K562 (cell line): ENCODE measurements around the gene XPA. TPM values are rescaled to one million over a fixed set of nuclear protein-coding genes. Genes with fewer than 3 reads are reported as not detected.
A peak's percentile ranks its signal among the peaks of the same experiment; 100 is the strongest.

ENCODE experiments used
- ATAC-seq: fragments of 200-7000 bp; cut with Tn5 transposase; 3 replicates; pipeline ENCODE4 v1.9.1; 2020; ENCODE audit warnings: moderate library complexity
- BruUV-seq: library from RNA; stranded (reverse); fragments of 400-500 nt; replicated peaks from 2 replicates; lab custom pipeline; 2021; lab: Mats Ljungman, UMichigan
- CTCF ChIA-PET: fragments of 300-600 bp; formaldehyde crosslinking; extraction: SDS; loops from one replicate; lab custom pipeline; 2021; ENCODE audit warnings: low intra/inter-chr PET ratio; lab: Yijun Ruan, JAX
- POLR2A ChIA-PET: fragments of 300-600, 350-650 bp; sonication (Branson Sonifier 250); formaldehyde crosslinking; extraction: SDS; loops from one replicate; lab custom pipeline; 2021; ENCODE audit warnings: antibody characterized with exemption, inconsistent platforms; lab: Yijun Ruan, JAX
- DNase-seq, 4 experiments: peaks; one replicate each; pipeline versions ENCODE4 v3.0.0 to v3.0.0-alpha.2; 2011 to 2018; ENCODE audit warnings: low spot score in 3 of 4, mixed read lengths in 3 of 4; ENCODE audit errors: extremely low read depth in 1 of 4
- FAIRE-seq: peaks from 2 replicates; lab custom pipeline; 2011; peaks lifted over from hg19 to GRCh38; lab: Jason Lieb, UNC
- H2AFZ ChIP-seq: 2 replicates; pipeline ENCODE4 v1.6.0; 2011; ENCODE audit warnings: low read depth, low read length, control low read depth, inconsistent platforms
- H3K27ac ChIP-seq: fragments of 200-600 bp; 3 replicates; pipeline ENCODE4 v1.8.0; 2011; ENCODE audit warnings: low read depth, mild to moderate bottlenecking, control low read depth, inconsistent platforms, low read length, moderate library complexity, mixed read lengths; ENCODE audit errors: extremely low read depth
- H3K27me3 ChIP-seq, 2 experiments: fragments of 300-600 bp in 1 of 2; 2 replicates in 1 of 2; 3 replicates in 1 of 2; pipeline versions ENCODE4 v1.6.0 to v1.8.0; 2011; ENCODE audit warnings: inconsistent platforms in 2 of 2, low read length in 2 of 2, mild to moderate bottlenecking in 1 of 2, mixed read lengths in 1 of 2, moderate library complexity in 1 of 2; ENCODE audit not compliant: control insufficient read depth in 2 of 2, insufficient read depth in 2 of 2
- H3K36me3 ChIP-seq: fragments of 300-600 bp; 3 replicates; pipeline ENCODE4 v1.8.0; 2011; ENCODE audit warnings: mild to moderate bottlenecking, low read length, inconsistent platforms; ENCODE audit not compliant: control insufficient read depth, insufficient read depth
- H3K4me1 ChIP-seq, 2 experiments: fragments of 200-600 bp in 1 of 2; replicated peaks in 1 of 2; 2 replicates in 1 of 2; 3 replicates in 1 of 2; pipeline versions ENCODE4 v1.5.1 to v1.8.0; 2011; ENCODE audit warnings: inconsistent platforms in 2 of 2, low read length in 2 of 2, mild to moderate bottlenecking in 1 of 2, mixed read lengths in 1 of 2, moderate library complexity in 1 of 2; ENCODE audit not compliant: control insufficient read depth in 2 of 2, insufficient read depth in 2 of 2
- H3K4me2 ChIP-seq: 2 replicates; pipeline ENCODE4 v1.6.1; 2011; ENCODE audit warnings: low read length, control low read depth, inconsistent platforms, mixed read lengths; ENCODE audit not compliant: insufficient read depth
- H3K4me3 ChIP-seq: fragments of 200-600 bp; sonication (generic), shearing (Covaris generic); 2 replicates; pipeline ENCODE4 v1.5.1; 2016; ENCODE audit warnings: control low read depth, inconsistent platforms
- H3K79me2 ChIP-seq: fragments of 200-600 bp; 3 replicates; pipeline ENCODE4 v1.8.0; 2011; ENCODE audit warnings: low read length, inconsistent platforms; ENCODE audit not compliant: control insufficient read depth, insufficient read depth
- H3K9ac ChIP-seq, 2 experiments: 2 replicates each; pipeline versions ENCODE4 v1.6.0 to v1.6.1; 2011; ENCODE audit warnings: low read depth in 2 of 2, low read length in 2 of 2, control low read depth in 1 of 2, inconsistent platforms in 1 of 2, mild to moderate bottlenecking in 1 of 2, mixed read lengths in 1 of 2; ENCODE audit not compliant: insufficient read depth in 1 of 2
- H3K9me1 ChIP-seq: one replicate; pipeline ENCODE4 v1.6.0; 2011; ENCODE audit warnings: inconsistent platforms, mild to moderate bottlenecking, low read length, moderate library complexity; ENCODE audit not compliant: control insufficient read depth, insufficient read depth
- H3K9me3 ChIP-seq: replicated peaks from 2 replicates; pipeline ENCODE4 v1.5.1; 2011; ENCODE audit warnings: low read depth, low read length, inconsistent platforms; ENCODE audit not compliant: control insufficient read depth, insufficient read depth
- H4K20me1 ChIP-seq: replicated peaks from 2 replicates; pipeline ENCODE4 v1.6.1; 2011; ENCODE audit warnings: low read length, inconsistent platforms, mixed read lengths; ENCODE audit not compliant: control insufficient read depth, insufficient read depth
- CBX5 ChIP-seq: IDR thresholded peaks from 2 replicates; pipeline ENCODE4 v1.6.1; 2014; ENCODE audit warnings: low read depth, borderline replicate concordance
- CXXC5 ChIP-seq: fragments of 250-450 bp; sonication (Bioruptor Pico); IDR thresholded peaks from 2 replicates; pipeline ENCODE4 v1.8.0; 2022; ENCODE audit warnings: inconsistent platforms, mild to moderate bottlenecking, moderate library complexity
- DNMT1 ChIP-seq: fragments of 450-650 bp; IDR thresholded peaks from 2 replicates; pipeline ENCODE4 v1.6.1; 2016; ENCODE audit warnings: antibody characterized with exemption, mild to moderate bottlenecking
- DPF2 ChIP-seq: fragments of 450-650 bp; IDR thresholded peaks from 2 replicates; pipeline ENCODE4 v1.6.1; 2016
- GATAD2A ChIP-seq: fragments of 450-650 bp; IDR thresholded peaks from 2 replicates; pipeline ENCODE4 v1.6.1; 2017
- HCFC1 ChIP-seq: IDR thresholded peaks from 2 replicates; pipeline ENCODE4 v1.6.1; 2012; ENCODE audit warnings: low read depth, low read length, improper control_type of control experiment
- HLTF ChIP-seq: fragments of 450-650 bp; IDR thresholded peaks from 2 replicates; pipeline ENCODE4 v1.6.1; 2016
- JUN ChIP-seq, 2 experiments: sonication (generic) in 1 of 2; formaldehyde crosslinking in 1 of 2; IDR thresholded peaks; 2 replicates each; pipeline versions ENCODE4 v1.6.1 to v1.8.0; 2012 to 2022; ENCODE audit warnings: borderline replicate concordance in 2 of 2, mild to moderate bottlenecking in 2 of 2, improper control_type of control experiment in 1 of 2, low read depth in 1 of 2, low read length in 1 of 2, missing genetic modification reagents in 1 of 2
- JUND ChIP-seq, 2 experiments: IDR thresholded peaks; 2 replicates in 1 of 2; 3 replicates in 1 of 2; pipeline ENCODE4 v1.6.1; 2011; ENCODE audit warnings: borderline replicate concordance in 2 of 2, low read depth in 2 of 2, low read length in 2 of 2, improper control_type of control experiment in 1 of 2, missing biosample characterization in 1 of 2, missing genetic modification characterization in 1 of 2, missing genetic modification reagents in 1 of 2
- L3MBTL2 ChIP-seq: fragments of 450-650 bp; IDR thresholded peaks from 2 replicates; pipeline ENCODE4 v1.6.1; 2016; ENCODE audit warnings: mild to moderate bottlenecking, moderate library complexity
- MEIS2 ChIP-seq: fragments of 450-650 bp; IDR thresholded peaks from 2 replicates; pipeline ENCODE4 v1.6.1; 2014; ENCODE audit warnings: mild to moderate bottlenecking; ENCODE audit not compliant: partially characterized antibody
- RFX1 ChIP-seq: fragments of 450-650 bp; IDR thresholded peaks from 2 replicates; pipeline ENCODE4 v1.6.1; 2016; ENCODE audit warnings: mild to moderate bottlenecking, moderate library complexity
- SRF ChIP-seq, 2 experiments: fragments of 250-450, 450-650 bp in 1 of 2; sonication (Bioruptor Pico) in 1 of 2; sonication (generic) in 1 of 2; formaldehyde crosslinking; IDR thresholded peaks; 2 replicates each; pipeline versions ENCODE4 v1.5.0 to v1.5.1; 2020 to 2022; ENCODE audit warnings: mild to moderate bottlenecking in 1 of 2, missing genetic modification reagents in 1 of 2
- STAG1 ChIP-seq: sonication (generic); formaldehyde crosslinking; IDR thresholded peaks from 2 replicates; pipeline ENCODE4 v1.5.0; 2020; ENCODE audit warnings: missing genetic modification reagents, borderline replicate concordance
- TCFL5 ChIP-seq: fragments of 250-450 bp; sonication (Bioruptor Pico); conservative IDR thresholded peaks from 2 replicates; pipeline ENCODE4 v1.6.1; 2021; ENCODE audit warnings: mild to moderate bottlenecking, moderate library complexity, matching md5 sums
- THAP12 ChIP-seq: fragments of 250-450 bp; sonication (Bioruptor Pico); IDR thresholded peaks from 2 replicates; pipeline ENCODE4 v1.9.0; 2021; ENCODE audit warnings: mild to moderate bottlenecking, inconsistent platforms
- ZBTB12 ChIP-seq: fragments of 250-450 bp; sonication (Bioruptor Pico); IDR thresholded peaks from 2 replicates; pipeline ENCODE4 v1.4.0; 2020
- ZNF232 ChIP-seq: sonication (generic); formaldehyde crosslinking; IDR thresholded peaks from 2 replicates; pipeline ENCODE4 v1.8.0; 2022; ENCODE audit warnings: mild to moderate bottlenecking, missing genetic modification reagents
- WGBS: fragments of 100-300 bp; shearing (Covaris generic); methylation state at CpG from one replicate; pipeline ENCODE4 v1.1.6; 2016; ENCODE audit warnings: low coverage, mixed read lengths; ENCODE audit not compliant: insufficient coverage; ENCODE audit errors: missing lambda C conversion rate; 5-methylcytosine and 5-hydroxymethylcytosine counted together
- in situ Hi-C: fragments of 300-500 bp; cut with MboI; formaldehyde crosslinking; loops from 4 replicates; pipeline ENCODE4 v1.15.0; 2018; ENCODE audit warnings: inconsistent platforms, mixed read lengths
- intact Hi-C: fragments of 100-400 bp; cut with micrococcal nuclease; formaldehyde crosslinking; loops from 2 replicates; pipeline ENCODE4 v1.14.2; 2022
- polyA plus RNA-seq, 8 experiments: library from polyadenylated mRNA; depleted of rRNA in 4 of 8; stranded (reverse) in 5 of 8; unstranded in 3 of 8; fragments of >200 nt; fragmentation: Nextera tagmentation in 2 of 8; fragmentation: Illumina TruSeq in 1 of 8; extraction: Ambion mirVana in 2 of 8; extraction: Trizol in 1 of 8; gene quantifications; 2 replicates each; pipeline versions ENCODE4 v1.2.1 to v1.2.3, GENCODE V29; 2011 to 2014; ENCODE audit warnings: inconsistent platforms in 1 of 8, missing spikeins in 1 of 8
- total RNA-seq, 7 experiments: library from RNA; depleted of rRNA in 6 of 7; stranded (reverse); fragments of >200 nt in 6 of 7; fragmentation: Illumina TruSeq in 2 of 7; extraction: Trizol in 2 of 7; gene quantifications; 2 replicates each; pipeline versions ENCODE4 v1.2.1 to v1.2.3, GENCODE V29; 2011 to 2021; ENCODE audit warnings: low replicate concordance in 1 of 7

The XPA gene
- total and polyA plus RNA-seq, 9 of the 15 experiments (the other 6 are each of a cell fraction or from before 2014, with no cell fraction given) = 5.1 to 18.2 (median 14.1) TPM

GRCh38 chr9:97703437-97704344, 6.6 kb upstream of the XPA start:
- POLR2A ChIA-PET = interaction anchor here (0.6 to 2.7 kb wide), 4 partner anchors 7 to 22 kb away, joined by 3 to 11 read pairs (median 3); partner anchors contain the start of gene XPA
- H3K36me3 ChIP-seq = no peaks in the 10 kb centered on the region
- peak overlapping the region; percentile 65 for H3K4me2 ChIP-seq
- no peak overlapping the region; the same call in 2 of the 3 replicates for H3K27ac ChIP-seq
- H2AFZ ChIP-seq = peak overlapping the region; percentile 81
- peaks cover 4 to 13% of the 10 kb centered on the region in 2 experiments; a peak in 4 of 5 replicates for H3K4me1 ChIP-seq
- no peaks in the 10 kb centered on the region for H3K79me2 ChIP-seq
- DNase-seq (peak in 2 of 4 experiments; percentile 27 to 51), FAIRE-seq (peak; percentile 67), ATAC-seq (peak; percentile 73)
- in situ Hi-C loops = no loop called here
- H3K4me3 ChIP-seq = no peak overlapping the region
- no peaks in the 10 kb centered on the region for H3K9me3 ChIP-seq
- intact Hi-C loops = no loop called here
- BruUV-seq = no TSS peak
- no peaks in the 10 kb centered on the region for H3K9me1 ChIP-seq
- CTCF ChIA-PET = no interaction called here
- H3K27me3 ChIP-seq = peaks cover 0 to 4% of the 10 kb centered on the region in 2 experiments; a peak in 1 of 5 replicates
- no peak overlapping the region for H3K9ac ChIP-seq
- WGBS = 33% methylated on average over 11 of the region's 11 CpGs
- no peaks in the 10 kb centered on the region for H4K20me1 ChIP-seq
- TF ChIP-seq SRF (CRISPR knock-in tag; IDR thresholded peaks at IDR 0.05) = peak in 1 of 2 experiments; percentile 48; a peak in 1 of 4 replicates
- TF ChIP-seq TCFL5 (CRISPR knock-in tag) = no peak
- no peak for TF ChIP-seq CXXC5
- no peak for TF ChIP-seq GATAD2A
- peak; percentile 58; the same call in 1 of the 2 replicates for TF ChIP-seq DPF2
- no peak for TF ChIP-seq HCFC1
- TF ChIP-seq ZBTB12 (CRISPR knock-in tag) = no peak
- TF ChIP-seq MEIS2 = peak; percentile 49
- TF ChIP-seq RFX1 = peak; percentile 30; the same call in 1 of the 2 replicates
- peak; percentile 20; the same call in 1 of the 2 replicates for TF ChIP-seq JUN (IDR thresholded peaks at IDR 0.05; ENCODE audit: borderline replicate concordance, low read depth, low read length)
- TF ChIP-seq JUN (CRISPR knock-in tag; IDR thresholded peaks at IDR 0.05; ENCODE audit: borderline replicate concordance) = no peak
- no peak for TF ChIP-seq CBX5
- TF ChIP-seq STAG1 (CRISPR knock-in tag) = no peak
- no peak for TF ChIP-seq ZNF232 (CRISPR knock-in tag)
- no peak for TF ChIP-seq HLTF
- no peak for TF ChIP-seq THAP12 (CRISPR knock-in tag)
- no peak for TF ChIP-seq DNMT1
- TF ChIP-seq JUND (IDR thresholded peaks at IDR 0.05; ENCODE audit: borderline replicate concordance, low read depth, low read length) = peak; percentile 66; the same call in 1 of the 2 replicates
- TF ChIP-seq JUND (tag; IDR thresholded peaks at IDR 0.05; ENCODE audit: borderline replicate concordance, low read depth, low read length) = peak; percentile 64; the same call in 2 of the 3 replicates
- peak; percentile 49 for TF ChIP-seq L3MBTL2
